GM18907 (cell line): ENCODE data around the gene SOX14.

ENCODE experiments used
- ATAC-seq: cut with Tn5 transposase; IDR thresholded peaks from one replicate; pipeline ENCODE4 v1.9.1; 2021; ENCODE audit warnings: mild to moderate bottlenecking, moderate library complexity; ENCODE audit not compliant: unreplicated experiment

The SOX14 gene

DNA sequence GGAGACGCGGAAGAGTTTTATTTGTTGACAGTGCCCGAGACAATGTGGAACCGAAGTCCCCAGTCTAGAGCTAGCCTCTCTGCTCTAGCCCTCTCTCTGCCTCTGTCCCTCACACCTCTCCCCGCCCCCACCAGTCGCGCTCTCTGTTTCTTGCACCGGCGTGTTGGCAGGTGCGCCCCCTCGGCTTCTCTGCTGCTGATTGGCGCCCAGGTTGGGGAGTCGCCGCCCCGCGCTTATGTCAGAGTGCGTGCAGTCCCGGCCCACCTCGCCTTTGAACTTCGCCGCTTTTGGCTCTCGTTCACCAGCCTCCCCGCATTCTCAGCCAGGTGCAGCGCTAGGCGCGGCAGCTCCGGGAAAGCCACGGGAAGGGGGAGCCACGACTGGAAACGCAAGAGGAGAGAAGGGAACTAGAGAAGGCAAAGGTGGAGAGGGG is at the start of gene SOX14:
TSS of gene SOX14 (plus strand) at position 315 of the 433 bp plus-strand sequence. CDS start 470 bp downstream, outside the sequence.
- no peak for ATAC-seq

- no peak for ATAC-seq
Observed at GRCh38 chr3:137714551-137714950, 49.6 kb upstream of the SOX14 start.

DNA sequence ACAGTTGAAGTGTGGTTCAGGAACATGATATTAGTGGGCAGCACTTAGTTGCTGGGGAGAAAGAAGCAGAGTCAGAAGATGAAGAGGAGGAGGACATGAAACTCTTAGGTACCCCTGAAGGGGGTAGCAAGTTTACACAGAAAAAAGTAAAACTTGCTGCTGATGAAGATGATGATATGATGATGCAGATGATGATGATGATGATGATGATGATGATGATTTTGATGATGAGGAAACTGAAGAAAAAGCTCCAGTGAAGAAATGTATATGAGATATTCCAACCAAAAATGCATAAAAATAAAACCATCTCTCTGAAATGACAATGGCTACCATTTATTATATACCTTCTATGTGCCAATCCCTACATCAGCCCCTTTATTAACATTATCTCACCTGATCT is 39.9 kb upstream of the SOX14 start:
- ATAC-seq: no peak

- ATAC-seq: no peak
Observed at GRCh38 chr3:137737208-137737607, 26.9 kb upstream of the SOX14 start.

- no peak for ATAC-seq
Observed at GRCh38 chr3:137738710-137739109, 25.4 kb upstream of the SOX14 start.

- no peak for ATAC-seq
Observed at GRCh38 chr3:137743608-137744007, 20.5 kb upstream of the SOX14 start.

DNA sequence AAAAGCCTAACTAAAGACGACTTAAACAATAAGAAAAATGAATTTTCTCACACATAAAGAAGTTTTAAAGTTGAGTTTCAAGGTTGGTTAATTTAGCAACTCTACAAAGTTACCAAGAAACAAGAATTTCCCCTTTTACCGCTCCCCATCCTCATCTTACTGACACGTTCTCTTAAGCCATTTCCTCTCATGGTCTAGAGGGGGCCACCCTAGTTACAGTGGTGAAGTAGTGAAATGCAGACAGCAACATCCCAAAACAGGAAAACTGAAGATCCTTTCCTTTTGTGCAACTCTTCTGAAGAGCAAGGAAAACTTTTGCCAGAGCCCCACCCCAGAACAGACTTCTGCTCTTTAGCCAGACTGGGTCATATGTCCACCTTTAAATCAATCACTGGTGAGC is 17.3 kb upstream of the SOX14 start:
- ATAC-seq: no peak

DNA sequence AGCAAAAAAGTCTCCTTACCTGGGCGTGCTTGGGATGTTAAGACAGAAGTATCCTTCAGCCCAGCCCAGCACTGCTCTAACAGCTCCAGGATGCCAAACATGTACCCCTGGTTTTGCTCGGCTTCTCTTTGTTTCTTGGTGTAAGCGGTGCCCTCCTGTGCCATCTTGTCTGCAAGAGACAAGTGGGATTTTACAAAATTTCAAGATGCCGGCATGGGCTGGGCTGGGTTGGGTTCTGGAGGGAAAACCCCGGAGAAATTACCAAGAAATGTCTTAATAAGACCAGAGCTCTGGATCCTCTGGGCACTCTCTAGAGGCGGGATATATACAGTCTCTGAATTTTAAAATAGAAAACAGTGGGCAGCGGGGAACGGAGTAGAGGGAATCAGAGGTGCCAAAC is 4.6 kb upstream of the SOX14 start:
- no peak for ATAC-seq

DNA sequence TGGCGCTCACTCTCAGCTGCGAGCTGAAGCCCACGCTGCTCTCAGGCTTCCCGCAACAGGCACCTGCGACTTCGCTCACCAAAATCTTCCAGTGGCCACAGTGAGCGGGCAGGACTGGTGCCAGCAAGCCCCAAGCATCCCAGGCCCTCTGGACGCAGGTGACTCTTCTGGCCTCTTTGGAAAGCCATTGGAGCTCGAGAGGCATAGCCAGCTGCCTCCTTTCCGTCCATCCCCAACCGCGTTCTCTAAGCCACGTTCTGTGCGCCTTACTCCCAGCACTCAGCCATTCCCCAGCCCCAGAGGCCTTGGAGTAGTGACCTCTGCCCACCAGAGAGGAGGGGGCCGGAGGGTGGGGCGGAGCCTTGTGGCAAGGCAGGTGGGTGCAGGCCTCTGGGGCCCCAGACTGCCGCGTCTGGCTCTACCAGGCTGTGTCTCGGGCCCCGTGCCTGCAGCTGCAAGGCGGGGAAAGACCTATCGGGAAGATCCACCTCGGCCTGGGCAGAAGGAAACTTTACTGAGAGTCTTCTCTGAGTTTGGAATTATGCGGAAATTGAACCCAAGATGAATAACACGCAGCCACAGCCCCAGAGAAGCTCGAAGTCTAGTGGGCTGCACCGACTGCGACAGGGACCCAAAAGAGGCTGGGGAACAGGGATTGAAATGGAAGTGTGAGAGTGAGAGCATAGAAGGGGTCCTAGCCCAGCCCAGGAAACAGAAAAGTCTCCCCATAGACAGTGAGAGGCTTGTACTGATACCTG is 3.6 kb upstream of the SOX14 start:
- ATAC-seq: no peak

DNA sequence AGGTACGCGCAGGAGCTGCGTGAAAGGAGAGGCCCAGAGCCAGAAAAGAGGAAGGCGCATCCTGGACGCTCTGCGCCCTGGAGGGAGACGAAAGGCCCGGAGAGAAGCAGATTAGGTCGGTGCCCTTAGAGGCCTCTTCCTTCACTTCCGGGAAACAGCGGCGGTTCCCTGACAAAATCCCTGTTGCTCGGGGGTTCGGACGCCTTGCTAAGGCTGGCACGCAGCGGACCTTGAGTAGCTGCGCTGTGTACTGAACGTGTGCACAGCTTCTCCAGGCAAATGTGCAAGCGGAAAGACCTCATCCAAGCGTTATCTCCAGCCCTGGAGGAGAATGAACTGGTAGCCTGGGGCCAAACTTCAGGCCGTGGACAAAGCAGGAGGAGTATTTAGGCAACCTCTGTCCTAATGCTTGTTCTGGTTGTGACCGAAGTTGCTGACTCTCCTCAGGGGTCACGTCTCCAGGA is 3.0 kb upstream of the SOX14 start:
- ATAC-seq: no peak

DNA sequence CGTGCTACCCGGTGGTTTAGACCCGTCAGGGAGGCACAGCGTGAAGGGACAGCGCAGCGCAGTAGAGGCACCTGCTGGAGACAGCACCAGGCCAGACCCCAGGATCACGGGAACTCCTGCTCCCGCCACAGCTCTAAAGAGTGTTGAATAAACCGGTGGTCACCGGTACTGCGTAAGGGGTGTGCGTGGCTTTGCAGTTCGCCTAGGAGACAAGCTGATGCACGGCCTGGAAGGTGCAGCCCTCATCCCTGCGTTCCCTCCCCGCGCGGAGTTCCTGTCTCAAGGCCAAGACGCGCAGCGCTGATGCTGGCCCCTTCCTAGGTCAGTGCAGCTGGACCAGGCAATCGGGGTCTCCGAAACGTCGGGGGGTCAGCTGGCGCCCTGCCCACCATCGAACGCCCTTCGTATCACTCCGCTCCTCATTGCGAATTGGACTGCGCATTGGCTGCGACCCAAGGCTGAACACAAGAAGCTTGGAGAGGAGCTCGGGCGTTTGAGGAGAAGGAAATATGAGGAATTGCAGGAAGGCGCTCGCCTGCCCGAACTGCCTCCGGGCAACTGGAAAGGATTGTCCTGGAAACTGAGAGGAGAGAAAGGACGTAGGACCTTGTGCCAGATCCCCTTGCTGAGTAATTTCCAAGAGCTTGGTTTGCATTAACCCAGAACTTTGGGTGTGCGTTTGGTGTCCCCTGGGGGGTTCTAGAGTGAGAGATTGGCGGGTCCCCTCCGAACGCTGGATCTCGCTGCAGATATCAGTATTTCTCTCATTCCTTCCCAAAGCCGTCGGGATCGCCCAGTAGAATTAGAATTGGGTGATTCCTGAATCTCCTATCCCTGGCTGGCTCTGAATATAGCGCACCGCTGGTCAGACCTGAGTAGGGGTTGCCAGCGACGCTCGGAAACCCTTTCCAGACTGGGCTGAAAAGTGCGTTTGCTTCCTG is 2.3 kb upstream of the SOX14 start:
- no peak for ATAC-seq

GRCh38 chr3:137762674-137763593 is 1.2 kb upstream of the SOX14 start:
- no peak for ATAC-seq

DNA sequence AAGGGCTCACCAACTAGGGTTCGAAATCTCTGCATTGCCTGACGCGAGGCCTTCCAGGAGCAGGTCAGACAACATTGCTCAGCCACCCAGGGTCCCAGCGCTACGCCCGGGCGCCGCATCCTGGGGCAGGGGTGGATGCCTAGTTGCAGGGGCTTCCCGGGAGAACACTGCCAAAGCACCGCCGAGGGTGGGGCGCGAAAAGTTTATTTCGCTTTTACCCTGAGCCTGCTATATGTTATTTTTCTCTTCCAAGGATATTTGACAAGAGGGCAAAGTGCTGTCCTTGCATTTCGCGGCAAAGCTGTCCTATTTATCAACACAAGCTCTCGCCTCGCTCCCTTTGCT is 549 bp upstream of the SOX14 start:
- ATAC-seq: no peak

GRCh38 chr3:137764563-137765309 is 621 bp downstream of the SOX14 start:
- no peak for ATAC-seq

DNA sequence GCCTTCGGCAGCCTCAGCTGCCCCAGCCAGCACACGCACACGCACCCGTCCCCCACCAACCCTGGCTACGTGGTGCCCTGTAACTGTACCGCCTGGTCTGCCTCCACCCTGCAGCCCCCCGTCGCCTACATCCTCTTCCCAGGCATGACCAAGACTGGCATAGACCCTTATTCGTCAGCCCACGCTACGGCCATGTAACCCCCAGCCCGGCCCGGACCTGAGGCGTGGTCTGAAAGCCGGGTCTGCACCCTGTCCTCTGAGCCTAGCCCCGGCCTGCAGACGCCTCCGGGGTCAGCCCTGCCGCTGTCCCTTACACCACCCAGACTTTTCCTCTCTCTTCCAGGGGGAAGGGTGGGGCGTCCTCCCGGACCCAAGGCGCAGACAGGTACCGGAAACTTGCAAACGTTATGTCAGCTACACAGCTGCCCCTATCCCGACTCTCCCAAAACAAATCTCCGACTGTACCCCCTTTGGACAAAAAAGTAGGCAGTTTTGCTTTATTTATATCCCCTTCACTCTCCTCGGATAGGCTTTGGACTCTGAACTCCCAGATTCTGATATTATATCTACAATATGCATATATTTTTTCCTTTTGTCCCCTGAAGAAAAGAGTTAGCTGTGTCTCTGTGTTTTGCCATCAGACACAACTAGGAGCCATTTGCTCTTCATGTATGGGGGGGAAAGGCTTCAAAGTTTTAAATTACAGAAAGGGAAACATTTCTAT is 1.4 kb downstream of the SOX14 start:
- ATAC-seq: no peak

GRCh38 chr3:137766041-137766875 is 2.1 kb downstream of the SOX14 start:
- no peak for ATAC-seq

GRCh38 chr3:137766876-137767537 is 2.9 kb downstream of the SOX14 start:
- no peak for ATAC-seq
